Measurements from ENCODE around the gene PPFIBP1. TPM values are rescaled to one million over a fixed set of nuclear protein-coding genes. Genes with fewer than 3 reads are reported as not detected.

The PPFIBP1 gene
- total and polyA plus RNA-seq, 4 donors: 13.6 to 150 (median 63.1) TPM

GRCh38 chr12:27508736-27509431 lies 15.1 kb upstream of the PPFIBP1 start:
- Histone ChIP-seq H3K9me3 (ENCODE audit: control insufficient read depth in 4 of 4, insufficient read depth in 3 of 4, low read length in 3 of 4) (no peaks in the 10 kb centered on the region), H3K4me3 (no peak overlapping the region), H3K9ac (ENCODE audit: insufficient read depth in 1 of 2, low read length in 2 of 2) (no peak overlapping the region), H3K27me3 (ENCODE audit: control insufficient read depth in 3 of 3, insufficient read depth in 3 of 3, low read length in 2 of 3) (no peaks in the 10 kb centered on the region), H3K36me3 (ENCODE audit: control insufficient read depth in 4 of 4, insufficient read depth in 4 of 4, low read length in 4 of 4) (no peaks in the 10 kb centered on the region), H3K4me1 (ENCODE audit: control insufficient read depth in 5 of 5, insufficient read depth in 5 of 5, low read length in 5 of 5) (peaks cover 0 to 11% (median 7%) of the 10 kb centered on the region in 5 donors), H3K27ac (ENCODE audit: low read depth in 1 of 2, low read length in 1 of 2) (peak overlapping the region in 1 of 2 donors; percentile 24)
- TF ChIP-seq CTCF (IDR thresholded peaks at IDR 0.05; ENCODE audit: control extremely low read depth, extremely low read depth): no peak
- ATAC-seq (ENCODE audit: insufficient read depth, low FRiP score) (no peak), DNase-seq (no peak)
- WGBS, 2 donors: 82 to 87% methylated on average over 5 of the region's 5 CpGs

- no peak overlapping the region for H3K4me3 ChIP-seq
- H3K36me3 ChIP-seq (ENCODE audit: control insufficient read depth in 4 of 4, insufficient read depth in 4 of 4, low read length in 4 of 4): no peaks in the 10 kb centered on the region
- peak overlapping the region in 1 of 2 donors; percentile 42 for H3K9ac ChIP-seq (ENCODE audit: insufficient read depth in 1 of 2, low read length in 2 of 2)
- DNase-seq (peak in 2 of 3 donors; percentile 59 to 79), ATAC-seq (ENCODE audit: insufficient read depth, low FRiP score) (no peak)
- no peaks in the 10 kb centered on the region for H3K9me3 ChIP-seq (ENCODE audit: control insufficient read depth in 4 of 4, insufficient read depth in 3 of 4, low read length in 3 of 4)
- H3K27me3 ChIP-seq (ENCODE audit: control insufficient read depth in 3 of 3, insufficient read depth in 3 of 3, low read length in 2 of 3): no peaks in the 10 kb centered on the region
- 66 to 80% methylated on average over 6 of the region's 6 CpGs for WGBS, 2 donors
- peak overlapping the region in 1 of 2 donors; percentile 74 for H3K27ac ChIP-seq (ENCODE audit: low read depth in 1 of 2, low read length in 1 of 2)
- peaks cover 0 to 11% (median 7%) of the 10 kb centered on the region in 5 donors for H3K4me1 ChIP-seq (ENCODE audit: control insufficient read depth in 5 of 5, insufficient read depth in 5 of 5, low read length in 5 of 5)
- TF ChIP-seq CTCF (IDR thresholded peaks at IDR 0.05; ENCODE audit: control extremely low read depth, extremely low read depth): no peak
These were observed 12.8 kb upstream of the PPFIBP1 start for GRCh38 chr12:27511031-27511722.

GRCh38 chr12:27511723-27512045 lies 12.3 kb upstream of the PPFIBP1 start:
- Histone ChIP-seq H3K27me3 (ENCODE audit: control insufficient read depth in 3 of 3, insufficient read depth in 3 of 3, low read length in 2 of 3) (no peaks in the 10 kb centered on the region), H3K4me3 (no peak overlapping the region), H3K27ac (ENCODE audit: low read depth in 1 of 2, low read length in 1 of 2) (peak overlapping the region in 1 of 2 donors; percentile 74), H3K36me3 (ENCODE audit: control insufficient read depth in 4 of 4, insufficient read depth in 4 of 4, low read length in 4 of 4) (no peaks in the 10 kb centered on the region), H3K9ac (ENCODE audit: insufficient read depth in 1 of 2, low read length in 2 of 2) (peak overlapping the region in 1 of 2 donors; percentile 42), H3K9me3 (ENCODE audit: control insufficient read depth in 4 of 4, insufficient read depth in 3 of 4, low read length in 3 of 4) (no peaks in the 10 kb centered on the region), H3K4me1 (ENCODE audit: control insufficient read depth in 5 of 5, insufficient read depth in 5 of 5, low read length in 5 of 5) (peaks cover 0 to 11% (median 7%) of the 10 kb centered on the region in 5 donors)
- ATAC-seq (ENCODE audit: insufficient read depth, low FRiP score) (no peak), DNase-seq (no peak)
- no peak for TF ChIP-seq CTCF (IDR thresholded peaks at IDR 0.05; ENCODE audit: control extremely low read depth, extremely low read depth)
- WGBS, 2 donors: 78 to 88% methylated on average over 3 of the region's 3 CpGs

All from lung (tissue), 12 donors.